ENCODE data around the gene GPR162. TPM values are rescaled to one million over a fixed set of nuclear protein-coding genes. Genes with fewer than 3 reads are reported as not detected.
A peak's percentile ranks its signal among the peaks of the same experiment; 100 is the strongest.

GPR162 gene
- total RNA-seq, 4 donors from 2014 or later, result 0.47 to 2.1 (median 1.0) TPM

DNA sequence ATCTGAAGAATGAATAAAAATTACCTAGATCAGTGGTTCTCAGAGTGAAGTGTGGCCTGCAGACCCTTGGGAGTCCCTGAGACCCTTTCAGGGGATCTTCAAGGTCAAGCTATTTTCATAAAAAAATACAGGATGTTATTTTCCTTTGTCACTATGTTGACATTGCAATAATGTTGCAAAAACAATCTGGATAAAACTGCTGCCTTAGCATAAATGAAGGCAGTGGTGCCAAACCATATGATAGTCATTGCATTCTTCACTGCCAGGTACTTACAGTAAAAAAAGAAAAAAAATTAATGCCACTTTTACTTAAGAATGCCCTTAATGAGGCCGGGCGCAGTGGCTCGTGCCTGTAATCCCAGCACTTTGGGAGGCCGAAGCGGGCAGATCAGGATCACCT lies 34.3 kb upstream of the GPR162 start:
- Histone ChIP-seq H3K4me1 (no peaks in the 10 kb centered on the region), H3K27me3 (no peaks in the 10 kb centered on the region), H3K9me3 (no peaks in the 10 kb centered on the region), H3K36me3 (no peaks in the 10 kb centered on the region), H3K4me3 (no peak overlapping the region), H3K27ac (no peak overlapping the region)
- WGBS, result 92% methylated on average over 5 of the region's 5 CpGs
- no peak for DNase-seq (ENCODE audit: low spot score in 2 of 2)
- no peak for TF ChIP-seq EP300 (IDR thresholded peaks at IDR 0.05)
- TF ChIP-seq, protein P1, sequence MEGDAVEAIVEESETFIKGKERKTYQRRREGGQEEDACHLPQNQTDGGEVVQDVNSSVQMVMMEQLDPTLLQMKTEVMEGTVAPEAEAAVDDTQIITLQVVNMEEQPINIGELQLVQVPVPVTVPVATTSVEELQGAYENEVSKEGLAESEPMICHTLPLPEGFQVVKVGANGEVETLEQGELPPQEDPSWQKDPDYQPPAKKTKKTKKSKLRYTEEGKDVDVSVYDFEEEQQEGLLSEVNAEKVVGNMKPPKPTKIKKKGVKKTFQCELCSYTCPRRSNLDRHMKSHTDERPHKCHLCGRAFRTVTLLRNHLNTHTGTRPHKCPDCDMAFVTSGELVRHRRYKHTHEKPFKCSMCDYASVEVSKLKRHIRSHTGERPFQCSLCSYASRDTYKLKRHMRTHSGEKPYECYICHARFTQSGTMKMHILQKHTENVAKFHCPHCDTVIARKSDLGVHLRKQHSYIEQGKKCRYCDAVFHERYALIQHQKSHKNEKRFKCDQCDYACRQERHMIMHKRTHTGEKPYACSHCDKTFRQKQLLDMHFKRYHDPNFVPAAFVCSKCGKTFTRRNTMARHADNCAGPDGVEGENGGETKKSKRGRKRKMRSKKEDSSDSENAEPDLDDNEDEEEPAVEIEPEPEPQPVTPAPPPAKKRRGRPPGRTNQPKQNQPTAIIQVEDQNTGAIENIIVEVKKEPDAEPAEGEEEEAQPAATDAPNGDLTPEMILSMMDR (IDR thresholded peaks at IDR 0.05), result no peak
- TF ChIP-seq POLR2AphosphoS5 (IDR thresholded peaks at IDR 0.05), result no peak
- no peak for TF ChIP-seq POLR2A (IDR thresholded peaks at IDR 0.05)

DNA sequence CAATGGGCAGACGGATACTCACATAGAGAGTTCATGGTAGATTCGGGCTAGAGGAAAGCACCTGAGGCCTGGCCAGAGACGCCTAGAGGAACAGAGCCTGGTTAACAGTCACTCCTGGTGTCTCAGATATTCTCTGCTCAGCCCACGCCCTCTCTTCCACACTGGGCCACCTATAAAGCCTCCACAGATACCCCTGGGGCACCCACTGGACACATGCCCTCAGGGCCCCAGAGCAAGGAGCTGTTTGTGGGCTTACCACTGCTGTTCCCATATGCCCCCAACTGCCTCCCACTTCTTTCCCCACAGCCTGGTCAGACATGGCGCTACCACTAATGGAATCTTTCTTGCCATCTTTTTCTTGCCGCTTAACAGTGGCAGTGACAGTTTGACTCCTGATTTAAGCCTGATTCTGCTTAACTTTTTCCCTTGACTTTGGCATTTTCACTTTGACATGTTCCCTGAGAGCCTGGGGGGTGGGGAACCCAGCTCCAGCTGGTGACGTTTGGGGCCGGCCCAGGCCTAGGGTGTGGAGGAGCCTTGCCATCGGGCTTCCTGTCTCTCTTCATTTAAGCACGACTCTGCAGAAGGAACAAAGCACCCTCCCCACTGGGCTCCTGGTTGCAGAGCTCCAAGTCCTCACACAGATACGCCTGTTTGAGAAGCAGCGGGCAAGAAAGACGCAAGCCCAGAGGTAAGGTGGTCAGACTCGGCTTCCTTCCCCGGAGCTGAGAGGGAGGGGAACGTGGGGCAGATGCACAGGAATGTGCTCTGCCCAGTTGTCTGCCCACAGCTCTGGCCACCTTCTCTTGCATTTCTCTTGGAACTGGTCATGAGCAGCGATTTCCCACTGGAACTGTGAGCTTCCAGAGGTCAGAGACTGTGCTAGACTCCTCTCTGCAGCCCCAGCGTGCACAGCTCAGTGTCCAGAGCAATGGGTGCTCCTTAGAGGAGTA lies 32.4 kb upstream of the GPR162 start, which contains the start of gene CD4:
Gene CD4, plus strand, starts transcription at position 557 of the 953 bp plus-strand sequence. CDS start 10,611 bp downstream, outside the sequence.
- Histone ChIP-seq H3K36me3 (no peaks in the 10 kb centered on the region), H3K9me3 (no peaks in the 10 kb centered on the region), H3K4me1 (no peaks in the 10 kb centered on the region), H3K4me3 (peak within 1 kb of the TSS; percentile 34), H3K27ac (peak within 1 kb of the TSS; percentile 56), H3K27me3 (no peaks in the 10 kb centered on the region)
- TF ChIP-seq, protein P1 (IDR thresholded peaks at IDR 0.05), result no peak
- peak in 1 of 2 donors; percentile 33 for TF ChIP-seq POLR2A (IDR thresholded peaks at IDR 0.05)
- no peak for DNase-seq (ENCODE audit: low spot score in 2 of 2)
- 63% methylated on average over 18 of the region's 18 CpGs for WGBS

DNA sequence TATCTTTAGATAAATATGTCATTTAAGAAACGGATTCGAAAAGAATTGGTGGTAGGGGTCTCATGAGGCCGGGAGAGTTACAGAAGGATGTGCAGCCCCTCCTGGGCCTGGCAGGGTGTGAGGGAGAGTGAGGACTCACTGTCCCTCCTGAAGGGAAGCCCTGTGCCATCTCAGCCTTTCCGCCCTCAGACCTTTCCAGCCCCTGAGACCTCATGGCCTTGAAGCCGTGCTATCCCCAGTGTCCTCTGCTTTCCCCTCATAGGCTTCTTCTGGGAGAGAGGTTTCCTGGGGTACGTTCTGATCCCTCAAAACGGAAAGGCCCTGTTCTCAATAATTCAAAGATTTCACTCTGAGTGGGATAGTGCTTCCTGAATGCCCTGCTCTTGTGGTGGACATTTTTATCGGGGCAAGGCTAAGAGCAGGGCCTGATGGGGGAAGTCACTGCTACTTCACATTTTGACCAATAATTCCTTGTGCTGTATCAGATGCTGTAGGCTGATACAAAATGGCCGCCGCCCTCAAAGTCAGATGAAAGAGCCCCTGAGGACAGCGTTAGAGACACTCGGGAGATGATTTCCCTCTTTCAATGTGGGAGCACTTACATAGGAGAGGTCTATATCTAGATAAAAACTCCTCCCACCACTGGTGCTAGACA lies 31.0 kb upstream of the GPR162 start:
- Histone ChIP-seq H3K4me1 (no peaks in the 10 kb centered on the region), H3K27me3 (no peaks in the 10 kb centered on the region), H3K9me3 (no peaks in the 10 kb centered on the region), H3K27ac (no peak overlapping the region), H3K4me3 (peak overlapping the region; percentile 34), H3K36me3 (no peaks in the 10 kb centered on the region)
- TF ChIP-seq, protein P1 (IDR thresholded peaks at IDR 0.05), result no peak
- no peak for TF ChIP-seq POLR2A (IDR thresholded peaks at IDR 0.05)
- no peak for TF ChIP-seq POLR2AphosphoS5 (IDR thresholded peaks at IDR 0.05)
- no peak for TF ChIP-seq EP300 (IDR thresholded peaks at IDR 0.05)
- 77% methylated on average over 12 of the region's 12 CpGs for WGBS
- no peak for DNase-seq (ENCODE audit: low spot score in 2 of 2)

DNA sequence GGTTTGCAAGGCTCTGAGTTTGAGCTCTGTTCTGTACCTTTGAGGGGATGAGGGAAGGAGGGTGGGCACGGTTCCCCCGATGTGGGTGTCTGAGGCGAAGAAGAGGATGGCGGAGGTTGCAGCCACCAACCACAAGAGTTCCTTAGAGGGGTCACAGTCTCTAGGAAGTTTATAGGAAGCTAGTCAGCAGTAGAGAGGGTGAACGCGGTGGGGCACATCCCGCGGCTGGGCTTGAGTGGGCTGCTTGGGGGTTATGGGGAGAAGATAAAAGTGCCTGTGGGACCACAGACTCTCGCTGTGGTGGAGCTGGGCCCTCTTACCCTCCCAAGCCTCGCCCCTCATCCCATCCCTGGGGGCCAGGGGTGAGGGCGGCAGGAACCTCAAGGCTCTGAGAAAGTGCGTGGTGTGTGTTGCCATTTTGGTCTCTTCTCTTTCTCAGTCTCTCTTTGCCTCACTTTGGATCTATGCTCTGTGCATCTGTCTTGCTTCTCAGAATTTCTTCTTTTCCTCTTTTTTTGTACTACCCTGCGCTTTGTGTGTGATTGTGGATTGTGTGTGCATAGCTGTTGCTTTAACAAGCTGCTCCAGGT lies 29.6 kb upstream of the GPR162 start:
- no peak for TF ChIP-seq POLR2AphosphoS5 (IDR thresholded peaks at IDR 0.05)
- H3K36me3 ChIP-seq, result no peaks in the 10 kb centered on the region
- DNase-seq (ENCODE audit: low spot score in 2 of 2), result no peak
- no peaks in the 10 kb centered on the region for H3K4me1 ChIP-seq
- peak overlapping the region; percentile 45 for H3K27ac ChIP-seq
- peak overlapping the region; percentile 16 for H3K4me3 ChIP-seq
- H3K27me3 ChIP-seq, result no peaks in the 10 kb centered on the region
- 72% methylated on average over 13 of the region's 13 CpGs for WGBS
- no peaks in the 10 kb centered on the region for H3K9me3 ChIP-seq

DNA sequence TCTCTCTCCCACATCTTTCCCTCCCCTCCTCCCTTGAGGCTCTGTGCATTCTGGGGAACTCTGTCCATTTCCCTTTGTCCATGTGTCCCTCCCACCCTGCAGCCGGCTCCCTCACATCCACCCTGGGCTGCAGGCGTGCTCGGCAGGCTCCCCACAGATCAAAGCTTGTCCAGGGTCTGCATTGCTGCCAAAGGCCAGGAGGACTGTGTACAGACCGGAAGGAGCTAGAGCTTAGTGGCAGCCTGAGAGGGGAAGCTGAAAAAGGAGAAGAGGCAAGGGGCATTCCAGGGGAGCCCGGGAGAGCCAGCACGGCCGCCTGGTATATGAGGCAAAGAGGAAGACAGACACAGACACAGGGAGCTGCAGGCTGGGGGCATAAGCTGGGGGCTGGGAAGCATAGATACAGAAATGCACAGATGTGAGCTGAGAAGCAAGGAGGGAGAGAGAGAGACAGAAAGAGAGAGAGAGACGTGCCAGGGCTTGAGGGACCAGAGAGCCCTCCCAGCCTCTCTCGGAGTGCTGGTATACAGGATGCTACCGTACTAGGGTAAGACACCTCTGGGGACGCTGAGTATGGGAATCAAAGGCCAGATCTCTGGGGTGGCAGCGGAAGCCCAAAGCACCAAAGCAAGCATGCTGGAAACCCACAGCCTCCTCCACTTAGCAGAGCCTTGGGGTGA lies 29.0 kb upstream of the GPR162 start:
- WGBS, result 36% methylated on average over 12 of the region's 12 CpGs
- no peak for TF ChIP-seq POLR2A (IDR thresholded peaks at IDR 0.05)
- no peak for TF ChIP-seq POLR2AphosphoS5 (IDR thresholded peaks at IDR 0.05)
- TF ChIP-seq, protein P1 (IDR thresholded peaks at IDR 0.05), result no peak
- TF ChIP-seq EP300 (IDR thresholded peaks at IDR 0.05), result no peak
- Histone ChIP-seq H3K4me3 (peak overlapping the region; percentile 16), H3K27me3 (no peaks in the 10 kb centered on the region), H3K9me3 (no peaks in the 10 kb centered on the region), H3K4me1 (no peaks in the 10 kb centered on the region), H3K27ac (peak overlapping the region; percentile 45), H3K36me3 (no peaks in the 10 kb centered on the region)
- DNase-seq (ENCODE audit: low spot score in 2 of 2), result no peak

Measured in suprapubic skin (tissue), 4 donors.